Measurements from ENCODE around the gene CHMP5. TPM values are rescaled to one million over a fixed set of nuclear protein-coding genes. Genes with fewer than 3 reads are reported as not detected.
A peak's percentile ranks its signal among the peaks of the same experiment; 100 is the strongest.

The CHMP5 gene
- polyA plus RNA-seq, 3 donors: 33.5 to 72.5 (median 65.0) TPM

GRCh38 chr9:33294670-33295432 is 30.0 kb downstream of the CHMP5 start:
- intact Hi-C loops (cut with micrococcal nuclease): loop anchor here in 1 of 2 donors (10.0 kb wide), 1 partner anchor 180 kb away; the partner anchor contains the start of gene NOL6
- H3K27me3 ChIP-seq (ENCODE audit: control insufficient read depth in 2 of 2, insufficient read depth in 2 of 2, low read length in 2 of 2): no peaks in the 10 kb centered on the region
- DNase-seq: no peak
- H3K4me1 Mint-ChIP-seq: peaks cover 61% of the 10 kb centered on the region
- H3K36me3 Mint-ChIP-seq: peaks cover 58 to 64% of the 10 kb centered on the region in 2 donors
- peak overlapping the region in 6 of 7 donors; percentile 37 to 81 (median 72) for H3K27ac Mint-ChIP-seq
- no peak overlapping the region for H2AFZ ChIP-seq (ENCODE audit: insufficient read depth, low read depth, low read length, poor library complexity, severe bottlenecking)
- H3K4me3 ChIP-seq (replicated peaks in 1 of 3; ENCODE audit: low read depth in 2 of 3, low read length in 3 of 3): no peak overlapping the region
- H4K20me1 ChIP-seq (ENCODE audit: insufficient read depth, low read length): peaks cover 5% of the 10 kb centered on the region
- H3K36me3 ChIP-seq (replicated peaks in 1 of 2; ENCODE audit: control insufficient read depth in 1 of 2, insufficient read depth in 2 of 2, low read length in 2 of 2): peaks cover 25 to 71% of the 10 kb centered on the region in 2 donors
- 100% methylated on average over 4 of the region's 12 CpGs for WGBS (ENCODE audit: insufficient coverage)
- no peak overlapping the region for H3K4me2 ChIP-seq (replicated peaks; ENCODE audit: extremely low read depth, low read length, poor library complexity, severe bottlenecking)
- no peaks in the 10 kb centered on the region for H3K27me3 Mint-ChIP-seq (ENCODE audit: low read depth in 3 of 3)
- H3K9me3 Mint-ChIP-seq: no peaks in the 10 kb centered on the region
- H3K9me3 ChIP-seq (replicated peaks in 1 of 2; ENCODE audit: control insufficient read depth in 1 of 2, insufficient read depth in 1 of 2, low read length in 2 of 2): no peaks in the 10 kb centered on the region
- H3K9ac ChIP-seq (ENCODE audit: insufficient read depth, low read length, poor library complexity, severe bottlenecking): no peak overlapping the region
- H3K4me3 Mint-ChIP-seq: no peak overlapping the region
- no peak for TF ChIP-seq CTCF (IDR thresholded peaks at IDR 0.05)
- peak overlapping the region in 1 of 2 donors; percentile 100 for H3K27ac ChIP-seq (ENCODE audit: low read depth in 1 of 2, low read length in 2 of 2)
- H3K4me1 ChIP-seq (ENCODE audit: control insufficient read depth in 1 of 2, insufficient read depth in 2 of 2, low read length in 2 of 2): peaks cover 31 to 39% of the 10 kb centered on the region in 2 donors
- H3K79me2 ChIP-seq (ENCODE audit: insufficient read depth, low read length): peaks cover 92% of the 10 kb centered on the region

- peaks cover 60 to 71% of the 10 kb centered on the region in 2 donors for H3K36me3 Mint-ChIP-seq
- peaks cover 96% of the 10 kb centered on the region for H3K79me2 ChIP-seq (ENCODE audit: insufficient read depth, low read length)
- H3K4me1 ChIP-seq (ENCODE audit: control insufficient read depth in 1 of 2, insufficient read depth in 2 of 2, low read length in 2 of 2): peaks cover 29 to 37% of the 10 kb centered on the region in 2 donors
- peaks cover 61% of the 10 kb centered on the region for H3K4me1 Mint-ChIP-seq
- H3K4me3 Mint-ChIP-seq: no peak overlapping the region
- no peaks in the 10 kb centered on the region for H3K27me3 Mint-ChIP-seq (ENCODE audit: low read depth in 3 of 3)
- H3K9ac ChIP-seq (ENCODE audit: insufficient read depth, low read length, poor library complexity, severe bottlenecking): no peak overlapping the region
- peak overlapping the region in 1 of 2 donors; percentile 80 for H3K27ac ChIP-seq (ENCODE audit: low read depth in 1 of 2, low read length in 2 of 2)
- no peak overlapping the region for H3K4me3 ChIP-seq (replicated peaks in 1 of 3; ENCODE audit: low read depth in 2 of 3, low read length in 3 of 3)
- no peak for TF ChIP-seq CTCF (IDR thresholded peaks at IDR 0.05)
- H3K9me3 Mint-ChIP-seq: no peaks in the 10 kb centered on the region
- peak overlapping the region in 4 of 7 donors; percentile 34 to 78 (median 54) for H3K27ac Mint-ChIP-seq
- no peaks in the 10 kb centered on the region for H3K9me3 ChIP-seq (replicated peaks in 1 of 2; ENCODE audit: control insufficient read depth in 1 of 2, insufficient read depth in 1 of 2, low read length in 2 of 2)
- peaks cover 8% of the 10 kb centered on the region for H4K20me1 ChIP-seq (ENCODE audit: insufficient read depth, low read length)
- H2AFZ ChIP-seq (ENCODE audit: insufficient read depth, low read depth, low read length, poor library complexity, severe bottlenecking): no peak overlapping the region
- intact Hi-C loops (cut with micrococcal nuclease): loop anchor here in 1 of 2 donors (10.0 kb wide), 1 partner anchor 179 kb away; the partner anchor contains the start of gene NOL6
- no peak for DNase-seq
- WGBS (ENCODE audit: insufficient coverage): no CpG with 5 or more reads among the region's 2 CpGs
- no peak overlapping the region for H3K4me2 ChIP-seq (replicated peaks; ENCODE audit: extremely low read depth, low read length, poor library complexity, severe bottlenecking)
- no peaks in the 10 kb centered on the region for H3K27me3 ChIP-seq (ENCODE audit: control insufficient read depth in 2 of 2, insufficient read depth in 2 of 2, low read length in 2 of 2)
- H3K36me3 ChIP-seq (replicated peaks in 1 of 2; ENCODE audit: control insufficient read depth in 1 of 2, insufficient read depth in 2 of 2, low read length in 2 of 2): peaks cover 30 to 79% of the 10 kb centered on the region in 2 donors
Observed at GRCh38 chr9:33295571-33295970, 30.7 kb downstream of the CHMP5 start.

All from CD14-positive monocyte (primary cell).